Glutamatergic neuron (in vitro differentiated cells): ENCODE data around the gene IL21. TPM values are rescaled to one million over a fixed set of nuclear protein-coding genes. Genes with fewer than 3 reads are reported as not detected.
"Not testable (repeated sequence)": the region's sequence is repeated elsewhere in the genome, so short reads cannot be mapped to it uniquely, and the experiment has no call there.

ENCODE experiments used
- DNase-seq: peaks from one replicate; pipeline ENCODE4 v3.0.0; 2022
- H3K27ac Mint-ChIP-seq: one replicate; pipeline ENCODE4 v1.8.0; 2020; ENCODE audit warnings: mild to moderate bottlenecking, mixed read lengths, inconsistent platforms; ENCODE audit not compliant: unreplicated experiment
- H3K27me3 Mint-ChIP-seq: one replicate; pipeline ENCODE4 v1.8.0; 2020; ENCODE audit warnings: mild to moderate bottlenecking, moderate library complexity, mixed read lengths, inconsistent platforms; ENCODE audit not compliant: unreplicated experiment
- H3K36me3 Mint-ChIP-seq: one replicate; pipeline ENCODE4 v1.8.0; 2020; ENCODE audit warnings: mild to moderate bottlenecking, mixed read lengths, inconsistent platforms; ENCODE audit not compliant: unreplicated experiment
- H3K4me1 Mint-ChIP-seq: one replicate; pipeline ENCODE4 v1.8.0; 2020; ENCODE audit warnings: mild to moderate bottlenecking, low read depth, mixed read lengths, inconsistent platforms; ENCODE audit not compliant: unreplicated experiment
- H3K4me3 Mint-ChIP-seq: one replicate; pipeline ENCODE4 v1.8.0; 2020; ENCODE audit warnings: mild to moderate bottlenecking, mixed read lengths, inconsistent platforms; ENCODE audit not compliant: unreplicated experiment
- H3K9me3 Mint-ChIP-seq: one replicate; pipeline ENCODE4 v1.8.0; 2020; ENCODE audit warnings: mild to moderate bottlenecking, moderate library complexity, mixed read lengths, inconsistent platforms; ENCODE audit not compliant: unreplicated experiment
- total RNA-seq: library from RNA; stranded (reverse); fragmentation: NEBNext Ultra II Directional; extraction: Animal tissue kit (Norgen Biotek cat#: 25700); gene quantifications from one replicate; pipeline ENCODE4 v1.2.1, GENCODE V29; 2021; ENCODE audit not compliant: unreplicated experiment
- TF ChIP-seq, protein P1 (sequence below): fragments of 200-600 bp; sonication (generic); IDR thresholded peaks from one replicate; pipeline ENCODE4 v1.5.0; 2021; ENCODE audit not compliant: partially characterized antibody, unreplicated experiment

IL21 gene
- total RNA-seq, 1 donor from 2014 or later: not detected

- no peaks in the 10 kb centered on the region for H3K4me1 Mint-ChIP-seq
- no peak for DNase-seq
- H3K27me3 Mint-ChIP-seq: no peaks in the 10 kb centered on the region
- no peaks in the 10 kb centered on the region for H3K36me3 Mint-ChIP-seq
- H3K27ac Mint-ChIP-seq: no peak overlapping the region
- H3K4me3 Mint-ChIP-seq: no peak overlapping the region
- H3K9me3 Mint-ChIP-seq: no peaks in the 10 kb centered on the region
- TF ChIP-seq, protein P1, sequence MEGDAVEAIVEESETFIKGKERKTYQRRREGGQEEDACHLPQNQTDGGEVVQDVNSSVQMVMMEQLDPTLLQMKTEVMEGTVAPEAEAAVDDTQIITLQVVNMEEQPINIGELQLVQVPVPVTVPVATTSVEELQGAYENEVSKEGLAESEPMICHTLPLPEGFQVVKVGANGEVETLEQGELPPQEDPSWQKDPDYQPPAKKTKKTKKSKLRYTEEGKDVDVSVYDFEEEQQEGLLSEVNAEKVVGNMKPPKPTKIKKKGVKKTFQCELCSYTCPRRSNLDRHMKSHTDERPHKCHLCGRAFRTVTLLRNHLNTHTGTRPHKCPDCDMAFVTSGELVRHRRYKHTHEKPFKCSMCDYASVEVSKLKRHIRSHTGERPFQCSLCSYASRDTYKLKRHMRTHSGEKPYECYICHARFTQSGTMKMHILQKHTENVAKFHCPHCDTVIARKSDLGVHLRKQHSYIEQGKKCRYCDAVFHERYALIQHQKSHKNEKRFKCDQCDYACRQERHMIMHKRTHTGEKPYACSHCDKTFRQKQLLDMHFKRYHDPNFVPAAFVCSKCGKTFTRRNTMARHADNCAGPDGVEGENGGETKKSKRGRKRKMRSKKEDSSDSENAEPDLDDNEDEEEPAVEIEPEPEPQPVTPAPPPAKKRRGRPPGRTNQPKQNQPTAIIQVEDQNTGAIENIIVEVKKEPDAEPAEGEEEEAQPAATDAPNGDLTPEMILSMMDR: no peak
Measured at GRCh38 chr4:122583906-122584305, 37.0 kb downstream of the IL21 start.

DNA sequence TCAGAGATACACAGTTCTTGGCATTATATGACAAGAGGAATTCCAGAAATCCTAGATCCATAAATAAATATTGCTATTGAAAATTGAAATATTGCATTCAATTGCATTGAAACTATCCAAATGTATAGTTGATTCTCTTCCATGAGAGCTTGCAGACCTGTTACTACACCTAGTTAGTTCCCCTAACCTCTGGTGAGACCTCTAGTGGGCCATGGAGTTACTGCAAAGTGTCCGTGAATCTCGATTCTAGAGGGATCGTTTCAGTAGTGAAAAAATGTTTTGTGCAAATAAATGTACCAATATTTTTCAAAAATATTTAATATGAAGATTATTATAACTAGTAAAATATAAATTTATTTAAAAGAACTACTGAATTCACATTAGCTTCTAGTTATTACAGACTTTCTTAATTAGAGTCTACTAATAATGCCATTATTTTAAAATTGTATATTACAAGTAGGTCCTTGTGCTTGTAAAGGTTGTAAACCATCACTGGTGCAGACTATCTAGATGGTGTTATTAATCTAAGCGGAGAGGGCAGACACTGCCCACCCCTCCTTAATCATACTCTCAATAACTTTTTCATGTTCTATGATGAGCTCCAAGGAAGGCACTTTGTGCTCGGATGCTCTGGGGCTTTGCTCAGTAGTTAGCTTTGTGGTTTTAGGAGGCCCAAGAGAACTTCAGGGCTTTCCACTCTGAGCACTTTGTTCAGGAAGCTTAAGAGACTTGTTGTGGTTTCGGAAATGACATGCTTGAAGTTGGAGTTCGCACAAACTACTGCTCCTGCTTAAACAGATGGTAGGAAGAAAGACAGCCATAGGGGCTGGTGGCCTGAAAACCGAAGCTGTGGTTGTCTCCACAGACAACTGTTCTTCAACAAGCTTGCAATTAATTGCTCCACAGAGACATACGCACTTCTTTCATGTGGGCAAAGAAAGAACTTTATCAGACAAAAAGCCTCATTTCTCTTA, 42.8 kb downstream of the IL21 start:
- Mint-ChIP-seq H3K9me3 (no peaks in the 10 kb centered on the region), H3K27ac (no peak overlapping the region), H3K4me1 (no peaks in the 10 kb centered on the region), H3K27me3 (no peaks in the 10 kb centered on the region), H3K36me3 (peaks cover 7% of the 10 kb centered on the region), H3K4me3 (no peak overlapping the region)
- DNase-seq: peak; percentile 69
- TF ChIP-seq, protein P1: peak; percentile 78

DNA sequence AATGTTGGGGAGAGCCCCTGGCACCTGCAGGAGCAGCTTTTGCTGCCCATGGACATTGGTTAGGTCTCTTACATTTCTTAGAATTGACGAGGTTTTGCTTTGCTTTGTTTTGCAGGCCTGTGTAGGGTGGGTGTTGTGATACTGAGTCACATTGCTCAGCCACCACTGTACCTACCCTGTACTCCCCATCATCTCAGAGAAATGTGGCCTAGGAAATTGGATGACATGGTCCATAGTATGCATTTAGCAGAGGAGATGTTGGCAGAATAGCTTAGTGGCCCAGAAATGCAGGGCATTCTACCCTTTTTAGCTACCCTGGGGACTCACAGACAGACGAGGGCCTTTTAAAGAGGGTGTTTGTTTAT, 43.7 kb downstream of the IL21 start:
- Mint-ChIP-seq H3K36me3 (peaks cover 7% of the 10 kb centered on the region), H3K9me3 (no peaks in the 10 kb centered on the region), H3K4me3 (no peak overlapping the region), H3K4me1 (no peaks in the 10 kb centered on the region), H3K27ac (no peak overlapping the region), H3K27me3 (no peaks in the 10 kb centered on the region)
- TF ChIP-seq, protein P1: no peak
- DNase-seq: no peak

- TF ChIP-seq, protein P1: peak; percentile 22
- Mint-ChIP-seq H3K27ac (no peak overlapping the region), H3K4me3 (no peak overlapping the region), H3K9me3 (no peaks in the 10 kb centered on the region), H3K36me3 (peaks cover 7% of the 10 kb centered on the region), H3K27me3 (no peaks in the 10 kb centered on the region), H3K4me1 (no peaks in the 10 kb centered on the region)
- no peak for DNase-seq
Measured at GRCh38 chr4:122576261-122577188, 44.3 kb downstream of the IL21 start.

DNA sequence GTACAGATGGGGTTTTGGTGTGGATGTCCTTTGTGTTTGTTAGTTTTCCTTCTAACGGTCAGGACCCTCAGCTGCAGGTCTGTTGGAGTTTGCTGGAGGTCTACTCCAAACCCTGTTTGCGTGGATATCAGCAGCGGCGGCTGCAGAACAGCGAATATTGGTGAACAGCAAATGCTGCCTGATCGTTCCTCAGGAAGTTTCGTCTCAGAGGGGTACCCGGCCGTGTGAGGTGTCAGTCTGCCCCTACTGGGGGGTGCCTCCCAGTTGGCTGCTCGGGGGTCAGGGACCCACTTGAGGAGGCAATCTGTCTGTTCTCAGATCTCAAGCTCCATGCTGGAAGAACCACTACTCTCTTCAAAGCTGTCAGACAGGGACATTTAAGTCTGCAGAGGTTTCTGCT, 46.5 kb downstream of the IL21 start:
- not testable (repeated sequence) for H3K36me3 Mint-ChIP-seq, H3K9me3 Mint-ChIP-seq, H3K4me3 Mint-ChIP-seq, DNase-seq, H3K27me3 Mint-ChIP-seq, H3K4me1 Mint-ChIP-seq, H3K27ac Mint-ChIP-seq
